Breast epithelium (tissue), 4 donors: ENCODE results near the gene RETREG3. TPM values are rescaled to one million over a fixed set of nuclear protein-coding genes. Genes with fewer than 3 reads are reported as not detected.

Experiments used
- DNase-seq, 2 donors: peaks; one replicate each; pipeline ENCODE4 v3.0.0-alpha.2; 2019; ENCODE audit warnings: low spot score in 2 of 2
- H3K27ac ChIP-seq, 2 donors: fragments of 200-600 bp; sonication (generic) in 1 of 2; one replicate each; pipeline ENCODE4 v1.5.1; 2016 to 2019; ENCODE audit warnings: mild to moderate bottlenecking in 1 of 2
- H3K27me3 ChIP-seq, 2 donors: fragments of 200-600 bp; sonication (generic) in 1 of 2; one replicate each; pipeline versions ENCODE4 v1.5.1 to v1.6.0; 2017 to 2019; ENCODE audit warnings: control low read depth in 1 of 2, mild to moderate bottlenecking in 1 of 2
- H3K36me3 ChIP-seq: fragments of 200-600 bp; one replicate; pipeline ENCODE4 v1.5.1; 2019
- H3K4me1 ChIP-seq, 2 donors: fragments of 200-600 bp; sonication (generic); one replicate each; pipeline ENCODE4 v1.5.1; 2016 to 2019; ENCODE audit warnings: control low read depth in 1 of 2
- H3K4me3 ChIP-seq, 3 donors: fragments of 200-600 bp; sonication (generic); 1 replicate in 2 of 3; 2 replicates in 1 of 3; pipeline ENCODE4 v1.5.1; 2016 to 2019; ENCODE audit warnings: mild to moderate bottlenecking in 3 of 3, moderate library complexity in 2 of 3
- H3K9me3 ChIP-seq, 2 donors: fragments of 200-600 bp; sonication (generic) in 1 of 2; one replicate each; pipeline ENCODE4 v1.5.1; 2016 to 2019; ENCODE audit warnings: control low read depth in 1 of 2
- POLR2A ChIP-seq: fragments of 450-650 bp; IDR thresholded peaks from one replicate; pipeline ENCODE4 v1.6.1; 2016; ENCODE audit warnings: antibody characterized with exemption, mild to moderate bottlenecking, moderate library complexity
- POLR2AphosphoS5 ChIP-seq, 3 donors: sonication (generic); formaldehyde crosslinking; IDR thresholded peaks; one replicate each; pipeline ENCODE4 v1.6.1; 2017; ENCODE audit warnings: antibody characterized with exemption in 3 of 3
- intact Hi-C: fragments of 100-400 bp; cut with DNase I; formaldehyde crosslinking; loops from one replicate; pipeline ENCODE4 v1.15.1; 2023; ENCODE audit warnings: low total_unique reads
- total RNA-seq, 3 donors: library from RNA; depleted of rRNA; stranded (reverse); fragments of >200 nt; gene quantifications; one replicate each; pipeline ENCODE4 v1.1.0, GENCODE V29; 2016
- TF ChIP-seq, protein P1 (sequence below), 3 donors: fragments of 450-650 bp; IDR thresholded peaks; one replicate each; pipeline ENCODE4 v1.5.1; 2016 to 2017; ENCODE audit warnings: antibody characterized with exemption in 3 of 3, mild to moderate bottlenecking in 3 of 3, moderate library complexity in 3 of 3

RETREG3 gene
- total RNA-seq, 3 donors from 2014 or later, result 58.7 to 85.8 (median 62.4) TPM

- no peak overlapping the region for H3K27ac ChIP-seq
- no peaks in the 10 kb centered on the region for H3K27me3 ChIP-seq
- no peaks in the 10 kb centered on the region for H3K36me3 ChIP-seq
- TF ChIP-seq, protein P1, sequence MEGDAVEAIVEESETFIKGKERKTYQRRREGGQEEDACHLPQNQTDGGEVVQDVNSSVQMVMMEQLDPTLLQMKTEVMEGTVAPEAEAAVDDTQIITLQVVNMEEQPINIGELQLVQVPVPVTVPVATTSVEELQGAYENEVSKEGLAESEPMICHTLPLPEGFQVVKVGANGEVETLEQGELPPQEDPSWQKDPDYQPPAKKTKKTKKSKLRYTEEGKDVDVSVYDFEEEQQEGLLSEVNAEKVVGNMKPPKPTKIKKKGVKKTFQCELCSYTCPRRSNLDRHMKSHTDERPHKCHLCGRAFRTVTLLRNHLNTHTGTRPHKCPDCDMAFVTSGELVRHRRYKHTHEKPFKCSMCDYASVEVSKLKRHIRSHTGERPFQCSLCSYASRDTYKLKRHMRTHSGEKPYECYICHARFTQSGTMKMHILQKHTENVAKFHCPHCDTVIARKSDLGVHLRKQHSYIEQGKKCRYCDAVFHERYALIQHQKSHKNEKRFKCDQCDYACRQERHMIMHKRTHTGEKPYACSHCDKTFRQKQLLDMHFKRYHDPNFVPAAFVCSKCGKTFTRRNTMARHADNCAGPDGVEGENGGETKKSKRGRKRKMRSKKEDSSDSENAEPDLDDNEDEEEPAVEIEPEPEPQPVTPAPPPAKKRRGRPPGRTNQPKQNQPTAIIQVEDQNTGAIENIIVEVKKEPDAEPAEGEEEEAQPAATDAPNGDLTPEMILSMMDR (IDR thresholded peaks at IDR 0.05), result no peak
- TF ChIP-seq POLR2A (no peak), POLR2AphosphoS5 (IDR thresholded peaks at IDR 0.05) (no peak)
- H3K4me3 ChIP-seq, result no peak overlapping the region
- peaks cover 0 to 8% of the 10 kb centered on the region in 2 donors for H3K4me1 ChIP-seq
- intact Hi-C loops, result no loop called here
- DNase-seq, result no peak
- H3K9me3 ChIP-seq, result no peaks in the 10 kb centered on the region
Observed at GRCh38 chr17:42537826-42538451, 71.2 kb downstream of the RETREG3 start.

DNA sequence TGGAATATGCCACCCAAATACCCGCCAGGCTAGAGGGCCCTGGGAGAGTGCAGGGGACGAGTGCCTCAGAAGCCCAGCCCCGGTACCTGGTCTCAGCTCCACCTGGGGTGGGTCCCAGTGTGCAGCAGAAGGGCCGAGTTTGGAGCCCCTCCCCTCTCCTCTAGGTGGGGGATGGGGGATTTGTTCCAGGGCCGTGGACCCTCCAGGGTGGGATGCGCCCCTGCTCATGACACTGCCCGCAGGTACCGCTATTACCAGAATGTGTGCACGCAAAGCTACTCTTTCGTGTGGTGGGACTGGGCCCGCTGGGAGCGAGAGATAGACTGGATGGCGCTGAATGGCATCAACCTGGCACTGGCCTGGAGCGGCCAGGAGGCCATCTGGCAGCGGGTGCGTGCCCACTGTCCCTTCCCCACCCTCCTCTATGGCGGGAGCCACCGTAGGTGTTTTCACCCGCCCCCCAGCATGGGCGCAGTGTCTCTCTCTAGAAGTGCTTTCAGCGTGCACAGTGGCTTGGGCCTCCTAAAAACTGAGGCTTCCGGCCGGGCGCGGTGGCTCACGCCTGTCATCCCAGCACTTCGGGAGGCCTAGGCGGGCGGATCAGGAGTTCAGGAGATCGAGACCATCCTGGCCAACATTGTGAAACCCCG lies 71.9 kb downstream of the RETREG3 start:
- DNase-seq, result no peak
- H3K27me3 ChIP-seq, result no peaks in the 10 kb centered on the region
- no peaks in the 10 kb centered on the region for H3K9me3 ChIP-seq
- peak overlapping the region; percentile 92 to 98 for H3K27ac ChIP-seq
- TF ChIP-seq POLR2AphosphoS5 (IDR thresholded peaks at IDR 0.05), result no peak
- no peak for TF ChIP-seq POLR2A
- TF ChIP-seq, protein P1 (IDR thresholded peaks at IDR 0.05), result no peak
- H3K36me3 ChIP-seq, result no peaks in the 10 kb centered on the region
- H3K4me3 ChIP-seq, result peak overlapping the region; percentile 61 to 92 (median 71)
- H3K4me1 ChIP-seq, result peaks cover 0 to 8% of the 10 kb centered on the region in 2 donors
- intact Hi-C loops, result no loop called here

DNA sequence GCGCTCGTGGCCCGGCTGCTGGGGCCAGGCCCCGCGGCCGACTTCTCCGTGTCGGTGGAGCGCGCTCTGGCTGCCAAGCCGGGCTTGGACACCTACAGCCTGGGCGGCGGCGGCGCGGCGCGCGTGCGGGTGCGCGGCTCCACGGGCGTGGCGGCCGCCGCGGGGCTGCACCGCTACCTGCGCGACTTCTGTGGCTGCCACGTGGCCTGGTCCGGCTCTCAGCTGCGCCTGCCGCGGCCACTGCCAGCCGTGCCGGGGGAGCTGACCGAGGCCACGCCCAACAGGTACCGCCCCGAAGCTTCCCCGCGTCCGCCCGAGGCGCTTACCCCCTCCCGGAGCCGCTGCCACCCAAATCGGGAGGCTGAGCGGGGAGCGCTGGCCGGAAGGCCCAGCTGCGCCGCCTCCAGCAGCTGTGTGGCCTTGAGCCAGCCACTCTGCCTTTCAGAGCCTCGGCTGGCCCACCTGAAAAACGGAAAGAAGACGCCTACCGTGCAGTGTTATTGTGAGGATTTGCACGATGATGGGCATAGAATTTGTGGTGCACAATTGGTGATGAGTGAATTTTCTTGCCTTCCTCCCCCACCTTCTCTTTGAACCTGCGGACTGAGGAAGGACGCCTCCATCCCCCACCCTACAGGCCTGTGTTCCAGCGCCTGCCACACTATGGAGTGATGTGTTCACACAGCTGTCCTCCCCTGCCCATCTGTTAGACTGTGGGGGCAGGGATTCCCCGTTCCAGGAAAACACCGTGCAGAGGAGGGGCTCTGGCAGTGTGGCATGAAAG lies 72.6 kb downstream of the RETREG3 start:
- H3K36me3 ChIP-seq, result no peaks in the 10 kb centered on the region
- no peaks in the 10 kb centered on the region for H3K9me3 ChIP-seq
- intact Hi-C loops, result no loop called here
- no peaks in the 10 kb centered on the region for H3K27me3 ChIP-seq
- TF ChIP-seq, protein P1 (IDR thresholded peaks at IDR 0.05), result peak in 1 of 3 donors; percentile 12
- TF ChIP-seq POLR2A (no peak), POLR2AphosphoS5 (IDR thresholded peaks at IDR 0.05) (peak in 2 of 3 donors; percentile 37 to 54)
- peak overlapping the region; percentile 92 to 98 for H3K27ac ChIP-seq
- peak overlapping the region; percentile 61 to 92 (median 71) for H3K4me3 ChIP-seq
- peaks cover 0 to 8% of the 10 kb centered on the region in 2 donors for H3K4me1 ChIP-seq
- DNase-seq, result peak in 1 of 2 donors; percentile 68

GRCh38 chr17:42536048-42536371 lies 73.2 kb downstream of the RETREG3 start, which contains the start of gene NAGLU:
TSS of gene NAGLU (plus strand) at chr17:42536241. CDS start at chr17:42536273, 32 bp downstream.
- Histone ChIP-seq H3K27ac (peak within 1 kb of the TSS; percentile 92 to 98), H3K4me1 (peaks cover 0 to 8% of the 10 kb centered on the region in 2 donors), H3K9me3 (no peaks in the 10 kb centered on the region), H3K27me3 (no peaks in the 10 kb centered on the region), H3K4me3 (peak within 1 kb of the TSS; percentile 61 to 92 (median 71)), H3K36me3 (no peaks in the 10 kb centered on the region)
- DNase-seq, result peak; percentile 90 to 96
- TF ChIP-seq, protein P1 (IDR thresholded peaks at IDR 0.05), result no peak
- TF ChIP-seq POLR2AphosphoS5 (IDR thresholded peaks at IDR 0.05) (peak; percentile 94 to 98 (median 97)), POLR2A (peak; percentile 48)
- intact Hi-C loops, result no loop called here
